NCI-H2081 treated with DMSO at 0.1 percent for 48 hours (cell line): ENCODE results near the gene TXLNA.
A peak's percentile ranks its signal among the peaks of the same experiment; 100 is the strongest.

ENCODE experiments used
- DNase-seq: peaks from one replicate; lab custom pipeline; 2025; lab: John Stamatoyannopoulos, UW

TXLNA gene

DNA sequence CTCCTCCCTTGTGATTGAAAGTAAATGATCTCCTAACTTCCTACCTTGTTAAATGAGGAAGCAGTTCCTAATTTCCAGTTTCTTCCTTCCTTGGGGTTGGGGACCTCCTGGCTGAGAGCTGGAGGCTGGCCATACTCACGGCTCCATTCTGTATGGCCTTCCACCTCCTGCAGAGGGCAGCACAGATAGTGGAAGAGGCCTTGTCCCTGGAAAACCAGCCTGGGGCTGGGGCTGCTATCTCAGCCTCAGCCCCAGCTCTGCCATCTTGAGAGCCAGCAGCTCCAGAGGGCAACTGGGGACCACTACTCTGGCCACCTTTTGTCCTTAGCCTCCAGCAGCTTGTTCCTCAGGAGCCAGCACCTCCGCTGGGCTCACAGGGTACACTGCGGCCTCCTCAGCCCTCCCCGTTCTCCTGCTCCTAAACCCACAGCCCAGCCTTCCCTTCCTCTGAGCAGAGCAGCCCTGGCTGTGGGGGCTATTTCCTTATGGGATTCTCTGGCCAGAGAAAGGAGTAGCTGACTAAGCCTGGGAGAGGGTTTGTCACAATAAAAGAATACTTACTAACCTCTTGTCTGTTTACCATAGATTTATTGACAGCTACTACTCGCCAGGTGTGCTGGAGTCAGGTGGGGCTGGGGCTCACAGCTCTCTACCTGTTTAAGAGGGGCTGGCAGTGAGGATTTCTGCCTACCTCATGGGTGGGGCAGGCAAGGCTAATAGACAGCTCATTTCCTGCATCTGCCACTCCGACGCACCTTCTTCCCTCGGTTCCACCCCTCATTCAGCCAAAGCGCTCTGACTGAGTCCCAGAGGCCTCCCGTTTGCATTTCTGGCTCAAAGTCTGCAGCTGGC lies 36.4 kb downstream of the TXLNA start:
- peak; percentile 15 for DNase-seq

DNA sequence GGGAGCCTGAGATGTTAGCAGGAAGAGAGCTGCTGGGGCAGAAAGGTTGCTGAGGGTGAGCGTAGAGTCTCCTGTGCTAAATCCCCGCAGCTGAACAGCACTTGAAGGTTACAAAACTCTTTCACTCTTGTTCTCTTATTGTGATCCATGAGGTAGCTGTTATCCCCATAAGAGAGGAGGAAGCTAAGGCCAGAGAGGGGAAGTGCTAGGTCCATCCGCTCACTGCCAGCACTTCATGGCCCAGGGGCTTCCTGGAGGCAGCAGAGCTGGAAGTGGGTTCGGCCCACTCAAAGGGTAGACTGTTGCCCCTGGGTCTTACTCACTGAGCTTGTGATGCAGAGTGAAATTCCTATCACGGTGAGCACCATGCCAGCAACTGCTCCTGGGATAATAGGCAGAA lies 37.1 kb downstream of the TXLNA start:
- no peak for DNase-seq

DNA sequence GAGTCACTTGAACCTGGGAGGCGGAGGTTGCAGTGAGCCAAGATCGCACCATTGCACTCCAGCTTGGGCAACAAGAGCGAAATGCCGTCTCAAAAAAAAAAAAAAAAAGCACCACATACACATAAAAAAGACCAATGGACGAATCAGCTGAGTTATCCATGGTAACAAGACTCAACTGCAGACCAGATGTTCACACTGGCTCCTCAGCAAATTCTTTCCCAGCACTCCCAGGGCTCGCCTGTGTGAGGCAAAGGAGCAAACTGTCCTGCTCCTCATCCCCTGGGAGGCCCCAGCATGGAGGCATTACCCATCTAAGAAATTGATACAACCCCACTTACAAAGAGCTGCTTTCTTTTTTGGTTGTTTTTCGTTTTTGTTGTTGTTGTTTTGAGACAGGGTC lies 39.5 kb downstream of the TXLNA start:
- no peak for DNase-seq

DNA sequence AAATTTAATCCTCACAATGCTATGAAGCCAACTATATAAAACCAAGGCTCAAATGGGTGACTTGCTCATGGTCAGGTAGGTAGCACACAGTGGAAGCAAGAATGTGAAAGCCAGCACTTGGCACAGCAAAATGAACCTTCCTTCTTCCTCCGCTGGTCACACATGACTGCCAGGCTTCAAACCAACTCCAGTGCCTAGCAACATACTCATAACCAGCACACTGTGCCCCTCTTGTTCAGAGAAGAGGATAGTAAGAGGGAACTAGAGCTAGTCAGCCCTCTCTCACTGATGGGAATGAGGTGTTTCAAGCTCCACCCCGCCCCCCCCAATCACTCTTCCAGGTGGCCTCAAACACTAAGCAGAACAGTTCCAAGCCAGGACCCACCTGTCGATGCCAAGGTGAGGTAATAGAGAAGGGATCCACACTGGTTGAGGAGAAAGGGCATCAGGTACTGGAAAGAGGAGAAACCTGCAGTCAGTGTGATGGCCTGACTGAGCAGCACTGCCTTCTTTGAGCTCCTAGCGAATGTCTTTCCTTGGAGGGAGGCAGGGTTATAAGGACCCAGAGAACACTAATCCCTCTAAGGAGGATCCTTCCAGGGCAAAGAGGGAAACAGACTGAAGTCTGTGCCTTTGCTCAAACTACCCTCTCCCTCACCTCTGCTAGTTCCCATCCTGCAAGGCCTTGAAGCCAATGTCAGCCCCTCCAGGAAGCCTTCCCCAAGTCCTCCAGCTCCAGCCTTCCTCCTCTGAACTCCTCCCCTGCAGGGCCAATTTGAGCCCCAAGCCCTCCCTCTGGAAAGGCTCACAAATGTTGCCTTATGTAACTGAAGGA lies 41.5 kb downstream of the TXLNA start:
- DNase-seq = no peak

DNA sequence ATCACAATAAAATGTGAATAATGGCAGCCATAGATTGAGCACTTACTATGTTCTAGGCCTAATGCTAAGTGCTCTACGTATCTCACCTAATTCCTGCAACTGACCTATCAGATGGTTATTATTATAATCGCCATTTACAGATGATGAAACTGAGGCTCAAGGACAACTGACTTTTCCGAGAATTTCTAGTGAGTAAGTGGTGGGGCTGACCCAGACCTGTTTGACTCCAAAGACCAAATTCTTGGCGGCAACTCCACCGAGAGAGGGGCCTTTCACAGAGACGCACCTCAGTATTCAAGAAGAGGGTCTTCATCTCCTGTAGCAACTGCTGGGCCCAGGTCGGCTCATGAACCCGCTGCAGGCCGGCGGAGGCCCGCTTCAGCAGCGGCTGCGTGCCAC lies 42.1 kb downstream of the TXLNA start:
- DNase-seq = no peak

DNA sequence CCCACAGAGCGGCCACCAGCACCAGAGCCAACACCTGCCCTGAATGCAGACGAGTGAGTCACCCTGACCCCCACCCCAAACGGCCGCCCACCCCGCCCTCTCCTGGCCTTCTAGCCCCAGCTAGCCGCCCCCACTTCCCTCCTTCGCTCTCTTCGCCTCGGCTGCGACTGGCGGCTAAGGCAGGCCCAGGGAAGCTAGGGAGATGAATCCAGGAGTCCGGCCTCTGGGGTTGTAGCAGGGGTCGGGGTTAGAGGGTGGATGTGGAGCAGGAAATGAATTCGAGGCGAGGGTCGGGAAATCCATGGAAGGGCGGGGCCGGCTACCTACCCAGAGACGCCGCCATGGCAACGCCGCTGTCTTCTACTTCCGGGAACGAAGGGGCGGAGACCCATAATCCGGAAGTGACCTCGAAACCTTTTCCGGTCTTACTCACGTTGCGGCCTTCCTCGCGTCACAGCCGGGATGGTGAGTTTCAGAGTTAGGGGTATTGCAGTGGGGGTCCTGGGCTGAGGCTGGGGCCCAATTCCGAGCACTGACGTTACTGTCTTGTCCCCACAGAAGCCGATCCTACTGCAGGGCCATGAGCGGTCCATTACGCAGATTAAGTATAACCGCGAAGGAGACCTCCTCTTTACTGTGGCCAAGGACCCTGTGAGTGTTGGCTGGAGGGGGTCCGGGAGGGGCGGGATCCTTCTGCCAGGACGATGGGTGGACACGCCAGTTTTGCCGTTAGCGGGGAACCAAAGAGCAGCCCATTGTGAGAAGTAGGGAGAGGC lies 42.7 kb downstream of the TXLNA start, which contains the start of the genes EIF3I and TMEM234:
Gene EIF3I (plus strand): TSS at position 428 of the 776 bp plus-strand sequence. CDS start 35 bp downstream, at position 463.
Gene TMEM234 (minus strand): TSS at position 374 of the 776 bp plus-strand sequence. CDS start 31 bp downstream, at position 343.
- peak; percentile 74 for DNase-seq

DNA sequence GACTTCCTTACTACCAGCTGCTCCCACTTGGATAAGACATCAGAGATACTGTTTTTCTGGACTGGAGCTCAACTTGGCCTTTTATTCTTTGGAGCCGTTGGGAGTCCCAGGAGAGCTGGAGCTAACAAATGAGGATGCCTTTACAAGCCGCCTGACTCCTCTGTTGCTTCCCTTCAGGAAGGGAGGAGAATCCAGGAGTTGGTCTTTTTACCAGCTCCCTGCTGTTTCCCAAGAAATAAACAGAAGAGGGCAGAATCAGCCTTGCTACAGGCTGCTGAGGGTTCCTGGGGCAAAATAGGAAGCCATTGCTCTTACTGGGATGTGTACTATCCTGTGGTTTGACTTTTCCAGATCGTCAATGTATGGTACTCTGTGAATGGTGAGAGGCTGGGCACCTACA lies 44.2 kb downstream of the TXLNA start:
- DNase-seq = no peak

DNA sequence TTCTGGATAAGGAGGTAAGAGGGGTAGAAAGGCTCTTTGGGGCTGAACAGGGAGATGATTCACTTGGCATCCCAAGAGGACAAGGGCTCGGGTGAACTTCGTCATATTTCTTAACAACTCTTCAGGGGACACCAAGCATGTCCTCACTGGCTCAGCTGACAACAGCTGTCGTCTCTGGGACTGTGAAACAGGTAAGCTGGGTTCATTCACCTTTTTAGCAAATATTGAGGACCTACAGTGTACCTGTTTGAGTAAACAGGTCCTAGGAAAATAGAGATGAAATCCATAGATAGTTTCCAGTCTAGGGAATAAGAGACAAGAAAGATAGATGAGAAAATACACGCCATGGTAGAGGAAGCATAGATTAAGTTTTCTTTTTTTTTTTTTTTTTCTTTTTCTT lies 44.8 kb downstream of the TXLNA start:
- DNase-seq = no peak

DNA sequence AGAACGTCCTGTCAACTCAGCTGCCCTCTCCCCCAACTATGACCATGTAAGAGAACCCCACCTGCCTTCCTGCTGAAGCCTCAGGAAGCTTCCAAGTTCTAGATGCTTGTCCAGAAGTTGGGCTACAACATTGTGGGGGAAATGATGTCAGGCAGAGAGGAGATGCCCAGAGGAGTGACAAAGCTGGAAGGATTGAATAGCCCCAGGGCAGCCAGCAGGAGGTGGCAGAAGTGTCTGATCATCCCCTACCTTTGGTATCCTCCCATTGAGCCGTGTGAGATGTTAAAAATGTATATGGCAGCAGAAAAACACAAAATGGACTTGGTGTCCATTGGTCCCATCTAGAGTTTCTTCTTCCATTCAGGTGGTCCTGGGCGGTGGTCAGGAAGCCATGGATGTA lies 49.3 kb downstream of the TXLNA start:
- no peak for DNase-seq

DNA sequence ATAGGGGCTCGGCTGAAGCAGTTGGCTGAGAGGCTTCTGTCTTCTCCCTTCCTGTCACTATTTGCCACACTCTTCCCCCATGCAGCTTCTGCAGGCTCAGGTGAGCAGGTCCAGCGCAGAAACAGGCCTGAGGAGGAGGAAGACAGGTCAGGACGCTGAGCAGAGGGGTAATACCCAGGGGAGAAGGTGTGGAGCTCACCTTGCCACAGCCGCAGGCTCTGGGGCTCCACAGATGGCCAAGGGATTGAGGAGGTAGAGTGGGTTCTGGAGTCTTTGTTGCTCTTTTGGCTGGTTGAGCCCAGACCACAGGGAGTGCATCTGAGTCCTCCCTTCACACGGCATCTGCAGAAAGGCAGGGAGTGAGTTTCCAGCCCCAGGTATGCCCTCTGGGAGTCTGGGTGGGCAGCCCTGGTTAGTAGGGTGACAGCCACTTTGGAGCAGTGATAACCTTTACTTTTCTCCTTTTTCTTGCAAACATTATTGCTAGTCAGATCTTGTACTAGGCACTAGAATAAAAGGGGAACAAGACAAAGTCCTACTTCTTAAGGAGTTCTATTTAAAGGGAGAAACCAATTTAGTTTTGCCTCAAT lies 52.5 kb downstream of the TXLNA start:
- DNase-seq = no peak

DNA sequence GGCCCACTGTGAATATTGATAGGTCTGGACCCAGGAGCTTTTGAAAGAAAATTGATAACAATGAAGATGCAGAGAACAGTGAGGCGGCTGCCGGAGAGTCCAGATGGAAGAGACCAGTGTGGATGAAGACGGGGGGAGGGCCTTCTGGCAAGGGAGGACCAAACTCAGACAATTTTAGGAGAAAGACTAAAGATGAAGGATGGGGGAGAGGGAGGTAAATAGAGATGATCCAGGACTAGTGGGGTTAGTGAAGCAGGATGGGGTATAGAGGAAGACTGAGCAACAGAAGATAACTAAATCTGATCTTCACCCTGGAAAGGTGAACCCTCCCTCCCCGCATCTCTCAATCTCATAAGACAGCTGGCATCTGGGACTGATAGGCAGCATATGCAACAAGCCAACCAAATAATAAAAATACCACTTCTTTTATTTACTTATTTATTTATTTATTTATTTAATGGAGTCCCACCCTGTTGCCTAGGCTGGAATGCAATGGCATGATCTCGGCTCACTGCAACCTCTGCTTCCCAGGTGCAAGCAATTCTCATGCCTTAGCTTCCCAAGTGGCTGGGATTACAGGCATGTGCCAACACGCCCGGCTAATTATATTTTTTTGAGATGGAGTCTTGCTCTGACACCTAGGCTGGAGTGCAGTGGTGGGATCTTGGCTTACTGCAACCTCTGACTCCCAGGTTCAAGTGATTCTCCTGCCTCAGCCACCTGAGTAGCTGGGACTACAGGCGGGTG lies 53.3 kb downstream of the TXLNA start:
- DNase-seq = no peak

DNA sequence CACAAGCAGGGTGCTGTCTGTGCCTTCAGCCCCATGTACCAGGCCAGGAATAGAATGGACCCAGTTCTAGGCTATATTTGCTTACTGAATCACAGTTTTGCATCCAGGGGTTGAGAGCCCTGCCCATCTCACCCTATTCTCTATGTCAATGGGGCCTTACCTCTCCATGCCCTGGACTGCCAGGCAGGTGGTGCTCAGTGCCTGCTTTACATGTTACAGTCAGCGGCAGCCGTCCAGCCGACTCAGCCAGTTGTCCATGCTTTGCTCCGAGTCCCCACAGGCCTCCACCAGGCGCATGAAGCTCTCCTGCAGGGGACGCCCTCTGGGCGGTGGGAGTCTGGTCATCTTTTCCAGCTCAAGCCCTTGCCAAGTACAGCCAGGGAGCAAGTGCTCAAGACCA lies 55.3 kb downstream of the TXLNA start:
- no peak for DNase-seq

DNA sequence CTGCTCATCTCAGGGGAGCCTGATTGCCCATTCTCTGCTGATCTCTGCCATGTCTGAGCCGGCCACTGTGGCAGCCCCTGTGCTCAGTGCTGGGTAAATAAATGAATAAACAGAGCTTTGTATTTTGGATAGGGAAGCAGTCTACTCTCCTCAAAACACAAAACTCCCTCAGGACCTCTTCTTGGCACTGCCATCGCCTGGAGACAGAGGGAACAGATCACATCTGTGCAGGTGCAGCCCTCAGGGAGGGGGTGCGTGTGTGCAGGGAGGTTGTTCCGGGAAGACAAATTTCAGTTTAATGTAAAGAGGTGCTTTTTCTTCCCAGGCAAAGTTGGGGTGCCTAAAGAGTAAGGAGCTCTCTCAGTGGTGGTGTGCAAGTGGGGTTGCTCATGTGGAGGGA lies 59.9 kb downstream of the TXLNA start:
- no peak for DNase-seq

DNA sequence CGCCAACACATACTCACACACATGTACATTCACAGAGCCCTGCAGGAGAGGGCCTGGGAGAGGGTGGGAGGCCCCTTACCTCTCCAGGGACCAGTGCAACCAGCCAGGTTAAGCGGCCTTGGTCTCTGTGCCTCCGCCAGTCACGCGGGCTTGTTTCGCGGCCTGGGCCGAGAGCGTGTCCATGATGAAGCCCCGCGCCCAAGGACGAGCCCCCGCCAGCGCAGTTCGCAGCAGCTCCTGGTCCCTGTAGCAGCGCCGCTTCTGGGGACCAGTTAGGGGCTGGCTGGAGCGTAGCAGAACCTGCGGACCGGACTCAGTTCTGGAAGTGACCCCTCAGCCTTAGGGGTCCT lies 60.3 kb downstream of the TXLNA start:
- no peak for DNase-seq

DNA sequence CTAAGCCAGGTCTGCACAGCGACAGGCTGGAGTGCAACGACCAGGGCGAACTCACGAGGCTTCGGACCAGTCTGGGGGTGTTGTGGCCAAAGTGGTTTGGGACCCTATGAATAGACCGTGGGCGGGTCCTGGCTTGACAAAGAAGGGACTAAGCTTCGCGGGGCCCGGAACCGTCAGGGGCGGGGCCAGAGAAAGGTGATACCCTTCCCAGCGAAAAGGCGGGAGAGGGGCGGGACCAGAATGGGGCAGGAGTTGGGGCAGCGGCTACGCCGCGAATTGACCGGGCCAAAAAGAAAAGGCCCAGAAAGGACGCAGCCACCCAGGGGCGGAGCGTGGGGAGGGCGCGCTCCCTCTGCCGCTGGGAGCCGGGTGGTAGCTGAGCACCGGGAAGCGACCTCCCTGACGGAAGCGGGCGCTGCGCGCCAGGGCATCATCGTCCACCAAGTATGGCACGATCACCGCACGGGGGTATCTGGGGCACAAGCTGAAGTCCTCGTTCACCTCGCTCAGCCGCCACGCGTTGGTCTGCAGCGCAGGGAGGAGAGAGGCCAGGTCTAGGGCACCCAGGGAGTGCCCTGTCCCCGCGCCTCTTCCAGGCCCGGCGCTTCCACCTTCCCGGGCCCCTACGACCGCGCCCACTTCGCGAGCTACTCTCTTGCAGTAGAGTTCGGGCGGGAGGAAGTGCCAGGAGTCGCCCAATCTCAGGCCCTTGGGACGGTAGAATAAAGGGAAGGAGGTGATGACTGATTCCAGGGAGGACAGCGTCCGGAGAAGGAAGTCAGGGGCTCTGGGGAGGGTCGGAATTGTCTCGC lies 60.9 kb downstream of the TXLNA start:
- DNase-seq = peak; percentile 9

DNA sequence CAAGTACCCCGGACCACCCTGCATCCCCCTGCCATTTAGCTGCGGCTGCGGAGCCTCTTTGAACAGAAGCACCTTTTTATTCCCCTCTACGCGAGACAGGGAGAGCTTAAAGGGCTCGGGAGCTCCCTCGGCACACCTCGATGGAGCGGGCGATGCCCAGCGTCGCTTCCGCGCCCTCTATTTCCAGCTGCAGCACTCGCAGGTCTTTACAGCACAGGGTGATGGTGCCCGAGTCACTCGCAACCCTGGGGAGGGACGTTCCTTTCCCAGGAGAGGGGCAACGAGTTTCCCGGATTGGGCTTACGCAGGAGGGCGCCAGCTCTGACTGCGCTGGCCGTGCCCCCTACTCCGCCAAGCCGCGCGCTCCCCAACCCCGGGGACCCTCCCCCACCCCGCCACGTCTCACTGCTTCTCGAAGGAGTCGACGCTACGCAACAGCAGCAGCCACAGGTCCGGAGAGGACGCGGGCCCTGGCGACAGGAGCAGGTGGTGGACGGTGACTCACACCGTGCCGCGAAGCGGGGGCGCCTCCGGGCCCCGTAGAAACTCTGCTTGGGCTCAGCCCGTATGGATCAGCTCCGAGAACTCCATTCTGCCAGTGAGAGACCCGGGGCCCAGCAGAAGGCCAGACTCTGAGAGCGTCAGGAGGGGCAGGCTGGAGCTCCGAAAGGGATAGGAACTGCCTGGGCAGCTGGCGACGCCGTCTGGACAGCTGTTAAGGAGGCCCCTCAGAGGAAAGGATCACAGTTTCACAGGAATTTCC lies 61.7 kb downstream of the TXLNA start:
- DNase-seq = no peak

DNA sequence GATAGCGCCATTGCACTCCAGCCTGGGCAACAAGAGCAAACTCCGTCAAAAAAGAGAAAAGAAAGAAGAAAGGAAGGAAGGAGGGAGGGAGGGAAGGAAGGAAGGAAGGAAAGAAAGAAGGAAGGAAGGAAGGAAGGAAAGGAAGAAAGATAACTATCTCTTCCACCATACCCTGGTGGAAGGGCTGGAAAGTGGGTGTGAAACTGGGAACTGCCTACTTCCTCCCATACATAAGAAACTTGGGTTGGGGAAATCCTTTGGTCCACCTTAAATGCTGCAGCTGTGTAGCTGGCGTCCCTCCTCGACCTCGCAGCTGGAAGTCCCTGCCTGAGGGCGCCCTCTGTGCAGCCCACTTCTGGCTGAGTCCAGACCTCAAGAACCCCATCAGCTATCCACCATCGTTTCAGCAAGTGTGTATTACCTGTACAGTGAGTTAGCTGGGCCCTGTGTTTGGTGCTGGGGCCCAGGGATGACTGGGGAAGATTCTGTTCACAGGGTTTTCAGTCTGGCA lies 62.9 kb downstream of the TXLNA start:
- no peak for DNase-seq

DNA sequence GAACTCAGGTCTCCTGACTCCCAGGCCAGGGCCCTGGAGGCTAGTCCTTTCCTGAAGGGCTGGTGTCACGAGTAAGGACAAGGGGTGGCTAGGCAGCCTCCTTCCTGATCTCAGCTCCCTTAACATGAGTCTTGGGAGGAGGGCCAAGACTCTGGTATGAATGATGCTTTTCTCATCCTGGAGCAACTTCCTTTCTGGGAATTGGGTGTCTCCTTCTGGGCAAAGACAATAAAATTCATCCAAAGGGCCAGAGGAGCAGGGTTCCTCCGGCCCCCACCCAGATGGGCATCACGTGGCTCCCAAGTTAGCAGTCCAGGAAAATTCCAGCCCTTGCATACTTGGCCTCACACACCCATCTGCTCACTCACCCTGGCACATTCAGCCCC lies 67.4 kb downstream of the TXLNA start, which contains the start of gene FAM167B:
Gene FAM167B (plus strand): TSS at position 335 of the 386 bp plus-strand sequence. CDS start 200 bp downstream, outside the sequence.
- no peak for DNase-seq

DNA sequence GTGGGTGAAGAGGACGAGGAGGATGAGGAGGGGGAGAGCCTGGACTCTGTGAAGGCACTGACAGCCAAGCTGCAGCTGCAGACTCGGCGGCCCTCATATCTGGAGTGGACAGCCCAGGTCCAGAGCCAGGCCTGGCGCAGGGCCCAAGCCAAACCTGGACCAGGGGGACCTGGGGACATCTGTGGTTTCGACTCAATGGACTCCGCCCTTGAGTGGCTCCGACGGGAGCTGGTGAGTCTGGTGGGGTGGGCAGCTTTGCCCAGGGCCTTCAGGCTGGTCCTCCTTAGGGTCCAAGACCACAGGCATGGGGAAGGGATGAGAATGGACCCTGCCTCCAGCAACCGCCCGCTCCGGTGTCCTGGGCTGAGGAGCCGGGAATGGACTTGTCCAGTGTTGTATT lies 68.0 kb downstream of the TXLNA start:
- no peak for DNase-seq
